HG03442 (cell line): Measurements from ENCODE around the gene THSD4.
"Not testable (repeated sequence)": the region's sequence is repeated elsewhere in the genome, so short reads cannot be mapped to it uniquely, and the experiment has no call there.

Source experiments
- ATAC-seq: cut with Tn5 transposase; IDR thresholded peaks from one replicate; pipeline ENCODE4 v1.9.1; 2021; ENCODE audit warnings: mild to moderate bottlenecking, moderate library complexity; ENCODE audit not compliant: unreplicated experiment

Gene THSD4

GRCh38 chr15:71437919-71438318 lies 322.6 kb downstream of the THSD4 start:
- ATAC-seq, result no peak

- not testable (repeated sequence) for ATAC-seq
Measured at GRCh38 chr15:71439478-71439877, 324.2 kb downstream of the THSD4 start.

- no peak for ATAC-seq
Measured at GRCh38 chr15:71440489-71441110, 325.3 kb downstream of the THSD4 start.

- ATAC-seq, result no peak
Measured at GRCh38 chr15:71443538-71443937, 328.3 kb downstream of the THSD4 start.

- ATAC-seq, result no peak
Measured at GRCh38 chr15:71444032-71444810, 328.9 kb downstream of the THSD4 start.

GRCh38 chr15:71444866-71445590 lies 329.8 kb downstream of the THSD4 start:
- ATAC-seq, result no peak

- no peak for ATAC-seq
Measured at GRCh38 chr15:71447328-71448250, 332.3 kb downstream of the THSD4 start.

GRCh38 chr15:71448688-71449114 lies 333.4 kb downstream of the THSD4 start:
- ATAC-seq, result no peak

GRCh38 chr15:71449363-71449762 lies 334.1 kb downstream of the THSD4 start:
- ATAC-seq, result no peak

GRCh38 chr15:71449956-71450355 lies 334.7 kb downstream of the THSD4 start:
- no peak for ATAC-seq

GRCh38 chr15:71451130-71451529 lies 335.9 kb downstream of the THSD4 start:
- ATAC-seq, result no peak

- ATAC-seq, result no peak
Measured at GRCh38 chr15:71452893-71453292, 337.6 kb downstream of the THSD4 start.

- ATAC-seq, result no peak
Measured at GRCh38 chr15:71454462-71454996, 339.3 kb downstream of the THSD4 start.

GRCh38 chr15:71455107-71455506 lies 339.8 kb downstream of the THSD4 start:
- no peak for ATAC-seq

- ATAC-seq, result no peak
Measured at GRCh38 chr15:71455878-71456277, 340.6 kb downstream of the THSD4 start.

- no peak for ATAC-seq
Measured at GRCh38 chr15:71456362-71456761, 341.1 kb downstream of the THSD4 start.

GRCh38 chr15:71456811-71457210 lies 341.5 kb downstream of the THSD4 start:
- ATAC-seq, result no peak

- no peak for ATAC-seq
Measured at GRCh38 chr15:71458089-71458660, 342.9 kb downstream of the THSD4 start.

GRCh38 chr15:71461748-71462147 lies 346.5 kb downstream of the THSD4 start:
- ATAC-seq, result no peak

GRCh38 chr15:71462638-71463037 lies 347.4 kb downstream of the THSD4 start:
- ATAC-seq, result no peak
